Gastroesophageal sphincter (tissue), 4 donors: Measurements from ENCODE around the gene RGL1. TPM values are rescaled to one million over a fixed set of nuclear protein-coding genes. Genes with fewer than 3 reads are reported as not detected.

ENCODE experiments used
- ATAC-seq: fragments of 150-250 bp; one replicate; pipeline ENCODE4 v1.9.1; 2016; ENCODE audit warnings: mild to moderate bottlenecking, moderate library complexity
- H3K27ac ChIP-seq, 4 donors: fragments of 200-600 bp; sonication (generic) in 3 of 4; 1 replicate in 3 of 4; 2 replicates in 1 of 4; pipeline ENCODE4 v1.5.1; 2016 to 2019
- H3K27me3 ChIP-seq: fragments of 200-600 bp; sonication (generic); one replicate; pipeline ENCODE4 v1.5.1; 2019
- H3K36me3 ChIP-seq, 2 donors: fragments of 200-600 bp; sonication (generic); one replicate each; pipeline ENCODE4 v1.5.1; 2019; ENCODE audit warnings: control low read depth in 1 of 2
- H3K4me1 ChIP-seq, 3 donors: fragments of 200-600 bp; sonication (generic); 1 replicate in 2 of 3; 2 replicates in 1 of 3; pipeline ENCODE4 v1.5.1; 2016 to 2019; ENCODE audit warnings: control low read depth in 2 of 3
- H3K4me3 ChIP-seq, 2 donors: fragments of 200-600 bp; sonication (generic); one replicate each; pipeline ENCODE4 v1.5.1; 2019; ENCODE audit warnings: mild to moderate bottlenecking in 1 of 2, moderate library complexity in 1 of 2
- H3K9me3 ChIP-seq, 3 donors: fragments of 200-600 bp; sonication (generic); one replicate each; pipeline ENCODE4 v1.5.1; 2017 to 2019; ENCODE audit warnings: control low read depth in 2 of 3
- EP300 ChIP-seq: sonication (generic); formaldehyde crosslinking; IDR thresholded peaks from one replicate; pipeline ENCODE4 v1.6.1; 2017; ENCODE audit warnings: antibody characterized with exemption, mild to moderate bottlenecking
- POLR2A ChIP-seq, 2 donors: fragments of 450-650 bp; IDR thresholded peaks; one replicate each; pipeline ENCODE4 v1.6.1; 2017; ENCODE audit warnings: antibody characterized with exemption in 2 of 2, mild to moderate bottlenecking in 2 of 2, moderate library complexity in 1 of 2
- POLR2AphosphoS5 ChIP-seq: sonication (generic); formaldehyde crosslinking; IDR thresholded peaks from one replicate; pipeline ENCODE4 v1.6.1; 2017; ENCODE audit warnings: antibody characterized with exemption
- WGBS, 2 donors: methylation state at CpG; one replicate each; pipeline ENCODE4 v1.1.5; 2018; ENCODE audit warnings: low coverage in 1 of 2; 5-methylcytosine and 5-hydroxymethylcytosine counted together
- total RNA-seq, 4 donors: library from RNA; depleted of rRNA; stranded (reverse); fragments of >200 nt; gene quantifications; one replicate each; pipeline ENCODE4 v1.1.0, GENCODE V29; 2016
- TF ChIP-seq, protein P1 (sequence below), 4 experiments: fragments of 200-600 bp in 2 of 4; fragments of 450-650 bp in 2 of 4; sonication (generic) in 1 of 4; IDR thresholded peaks; one replicate each; pipeline ENCODE4 v1.5.1; 2017 to 2019; ENCODE audit warnings: antibody characterized with exemption in 4 of 4, mild to moderate bottlenecking in 2 of 4, moderate library complexity in 2 of 4

Gene RGL1
- total RNA-seq, 4 donors from 2014 or later = 31.3 to 57.8 (median 38.9) TPM

DNA sequence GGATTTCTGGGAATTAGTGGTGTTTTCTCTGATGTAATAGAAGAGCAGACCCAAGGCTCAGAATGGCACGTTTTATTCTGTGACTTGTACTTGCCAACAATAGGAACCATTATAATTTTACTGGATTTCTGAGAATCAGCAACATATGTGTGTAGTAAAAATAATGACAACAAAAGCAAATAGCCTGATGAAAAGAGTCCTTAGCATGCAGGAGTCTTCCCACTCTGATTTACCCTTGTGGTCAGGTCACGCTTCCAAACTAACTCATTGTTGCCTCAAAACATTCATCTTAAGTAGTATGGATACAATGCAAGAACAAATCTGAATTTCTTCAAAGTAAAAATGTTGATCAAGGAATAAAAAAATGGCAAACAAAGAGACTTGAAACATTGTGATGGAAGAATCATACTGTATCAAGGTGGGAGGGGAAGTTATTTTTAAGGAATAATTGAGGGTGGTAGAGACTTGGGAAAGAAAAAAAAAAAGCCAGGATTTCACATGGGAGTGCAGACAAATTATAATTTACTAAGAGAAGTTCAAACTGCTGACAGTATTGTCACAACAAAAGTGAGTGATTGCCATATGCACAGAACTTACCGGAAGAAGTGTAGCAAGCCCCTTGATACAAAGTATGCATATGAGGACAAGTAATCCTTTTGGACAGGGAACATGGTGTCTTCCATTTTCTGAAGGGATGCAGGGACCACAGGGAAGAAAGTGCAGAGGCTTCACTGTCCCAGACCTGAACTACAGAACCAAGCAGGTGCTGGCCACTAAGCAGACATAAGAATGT is 31.2 kb upstream of the RGL1 start:
- Histone ChIP-seq H3K27me3 (no peaks in the 10 kb centered on the region), H3K4me1 (no peaks in the 10 kb centered on the region), H3K27ac (no peak overlapping the region), H3K9me3 (peaks cover 0 to 4% (median 0%) of the 10 kb centered on the region in 3 donors), H3K36me3 (no peaks in the 10 kb centered on the region), H3K4me3 (no peak overlapping the region)
- 73 to 90% methylated on average over 3 of the region's 3 CpGs for WGBS, 2 donors
- ATAC-seq = no peak
- no peak for TF ChIP-seq EP300
- TF ChIP-seq POLR2AphosphoS5 = no peak
- TF ChIP-seq POLR2A (IDR thresholded peaks at IDR 0.05) = no peak
- TF ChIP-seq, protein P1, sequence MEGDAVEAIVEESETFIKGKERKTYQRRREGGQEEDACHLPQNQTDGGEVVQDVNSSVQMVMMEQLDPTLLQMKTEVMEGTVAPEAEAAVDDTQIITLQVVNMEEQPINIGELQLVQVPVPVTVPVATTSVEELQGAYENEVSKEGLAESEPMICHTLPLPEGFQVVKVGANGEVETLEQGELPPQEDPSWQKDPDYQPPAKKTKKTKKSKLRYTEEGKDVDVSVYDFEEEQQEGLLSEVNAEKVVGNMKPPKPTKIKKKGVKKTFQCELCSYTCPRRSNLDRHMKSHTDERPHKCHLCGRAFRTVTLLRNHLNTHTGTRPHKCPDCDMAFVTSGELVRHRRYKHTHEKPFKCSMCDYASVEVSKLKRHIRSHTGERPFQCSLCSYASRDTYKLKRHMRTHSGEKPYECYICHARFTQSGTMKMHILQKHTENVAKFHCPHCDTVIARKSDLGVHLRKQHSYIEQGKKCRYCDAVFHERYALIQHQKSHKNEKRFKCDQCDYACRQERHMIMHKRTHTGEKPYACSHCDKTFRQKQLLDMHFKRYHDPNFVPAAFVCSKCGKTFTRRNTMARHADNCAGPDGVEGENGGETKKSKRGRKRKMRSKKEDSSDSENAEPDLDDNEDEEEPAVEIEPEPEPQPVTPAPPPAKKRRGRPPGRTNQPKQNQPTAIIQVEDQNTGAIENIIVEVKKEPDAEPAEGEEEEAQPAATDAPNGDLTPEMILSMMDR (IDR thresholded peaks at IDR 0.05) = no peak

GRCh38 chr1:183774938-183775337 is 30.0 kb upstream of the RGL1 start:
- Histone ChIP-seq H3K27ac (no peak overlapping the region), H3K9me3 (peaks cover 0 to 4% (median 0%) of the 10 kb centered on the region in 3 donors), H3K27me3 (no peaks in the 10 kb centered on the region), H3K36me3 (no peaks in the 10 kb centered on the region), H3K4me3 (no peak overlapping the region), H3K4me1 (no peaks in the 10 kb centered on the region)
- no peak for ATAC-seq
- WGBS, 2 donors = 94 to 100% methylated on average over 2 to 3 of the region's 3 CpGs
- TF ChIP-seq POLR2AphosphoS5 (no peak), POLR2A (IDR thresholded peaks at IDR 0.05) (no peak), EP300 (no peak)
- TF ChIP-seq, protein P1 (IDR thresholded peaks at IDR 0.05) = no peak

DNA sequence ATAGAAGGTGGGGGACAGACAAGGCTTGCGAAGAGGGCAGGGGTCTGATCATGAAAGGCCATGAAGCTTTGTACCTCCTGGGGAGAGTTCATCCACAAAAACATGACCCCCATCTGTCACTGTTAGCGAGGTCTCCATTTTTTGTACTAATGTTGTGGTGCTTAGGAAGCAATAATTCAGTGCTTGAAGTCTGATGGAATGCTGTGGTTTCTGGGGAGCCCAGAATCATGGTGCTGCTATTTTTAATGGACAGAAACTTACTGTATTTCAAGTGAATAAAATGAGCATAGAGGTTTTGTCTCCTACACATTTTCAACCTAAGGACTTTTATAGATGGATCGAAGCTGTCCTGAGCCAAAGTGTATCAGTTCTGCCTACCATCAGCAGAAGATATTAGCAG is 28.2 kb upstream of the RGL1 start:
- WGBS, 2 donors = 78 to 100% methylated on average over 1 to 3 of the region's 3 CpGs
- no peaks in the 10 kb centered on the region for H3K27me3 ChIP-seq
- no peak overlapping the region for H3K4me3 ChIP-seq
- ATAC-seq = no peak
- no peaks in the 10 kb centered on the region for H3K36me3 ChIP-seq
- no peak overlapping the region for H3K27ac ChIP-seq
- H3K4me1 ChIP-seq = no peaks in the 10 kb centered on the region
- no peaks in the 10 kb centered on the region for H3K9me3 ChIP-seq
- TF ChIP-seq, protein P1 (IDR thresholded peaks at IDR 0.05) = no peak
- TF ChIP-seq EP300 (no peak), POLR2A (IDR thresholded peaks at IDR 0.05) (no peak), POLR2AphosphoS5 (no peak)

DNA sequence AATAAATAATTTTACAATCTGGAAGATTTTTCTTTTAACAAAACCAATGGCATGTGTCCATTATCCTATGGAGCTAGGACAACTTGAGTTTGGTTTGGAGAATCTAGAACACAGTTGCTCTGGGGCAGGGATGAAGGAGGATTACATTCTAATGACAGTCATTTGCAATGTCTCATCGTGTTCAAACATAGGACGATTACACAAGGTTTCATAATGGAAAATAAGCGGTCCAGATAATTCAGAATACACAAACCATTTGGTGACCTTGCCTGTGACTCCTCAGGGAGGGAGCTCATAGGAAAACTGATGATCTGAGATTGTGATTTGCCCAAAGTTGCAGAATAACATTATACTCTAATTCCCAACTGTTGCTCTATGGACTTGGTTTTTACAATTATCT is 27.6 kb upstream of the RGL1 start:
- Histone ChIP-seq H3K27ac (no peak overlapping the region), H3K9me3 (no peaks in the 10 kb centered on the region), H3K4me3 (no peak overlapping the region), H3K4me1 (no peaks in the 10 kb centered on the region), H3K27me3 (no peaks in the 10 kb centered on the region), H3K36me3 (no peaks in the 10 kb centered on the region)
- TF ChIP-seq EP300 (no peak), POLR2A (IDR thresholded peaks at IDR 0.05) (no peak), POLR2AphosphoS5 (no peak)
- TF ChIP-seq, protein P1 (IDR thresholded peaks at IDR 0.05) = no peak
- ATAC-seq = peak; percentile 71
- WGBS, 2 donors = 34 to 50% methylated on average over 3 of the region's 3 CpGs

DNA sequence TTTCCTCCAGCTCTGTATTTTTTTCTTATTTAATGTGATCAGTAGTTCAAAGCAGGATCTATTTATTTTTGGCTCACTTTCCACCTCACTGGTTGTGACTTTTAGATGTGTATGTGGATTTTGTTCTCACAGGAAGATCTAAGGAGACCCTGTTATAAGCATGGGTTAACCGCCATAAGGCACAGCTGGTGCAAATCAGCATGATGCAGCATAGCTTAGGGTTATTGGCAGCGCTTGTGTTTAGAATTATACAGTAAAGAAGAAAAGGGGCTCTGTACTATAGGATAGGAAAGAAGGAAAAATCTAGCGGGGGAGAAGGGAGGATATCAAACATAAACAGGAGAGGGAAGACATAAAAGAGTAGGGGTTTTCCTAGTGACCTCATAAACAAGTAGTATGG is 26.9 kb upstream of the RGL1 start:
- Histone ChIP-seq H3K36me3 (no peaks in the 10 kb centered on the region), H3K4me3 (no peak overlapping the region), H3K27me3 (no peaks in the 10 kb centered on the region), H3K4me1 (peaks cover 0 to 2% (median 0%) of the 10 kb centered on the region in 3 donors), H3K27ac (no peak overlapping the region), H3K9me3 (no peaks in the 10 kb centered on the region)
- 73 to 75% methylated on average over 3 of the region's 3 CpGs for WGBS, 2 donors
- ATAC-seq = no peak
- TF ChIP-seq, protein P1 (IDR thresholded peaks at IDR 0.05) = no peak
- TF ChIP-seq POLR2AphosphoS5 (no peak), EP300 (no peak), POLR2A (IDR thresholded peaks at IDR 0.05) (no peak)
